ENCODE measurements around the gene PITPNC1.

DNA sequence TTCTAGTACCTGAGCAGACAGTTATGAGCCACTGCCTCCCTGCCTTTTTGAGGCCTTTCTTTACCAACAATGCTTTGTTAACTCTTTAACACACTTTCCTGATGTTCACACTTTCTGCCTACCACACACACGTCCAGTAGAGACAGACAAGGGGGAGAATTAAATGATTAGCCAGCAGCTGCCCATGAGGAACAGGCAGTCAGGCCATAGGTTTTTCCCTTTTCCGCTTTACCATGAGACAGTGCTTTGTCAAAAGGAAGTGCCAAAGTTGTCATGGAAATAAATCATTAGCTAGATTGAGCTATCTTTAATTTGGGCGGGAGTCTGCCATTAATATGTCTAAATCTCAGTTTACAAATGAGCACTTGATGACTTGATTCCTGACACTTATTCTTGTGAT lies 102.1 kb downstream of the PITPNC1 start:
- TF ChIP-seq, protein P1, sequence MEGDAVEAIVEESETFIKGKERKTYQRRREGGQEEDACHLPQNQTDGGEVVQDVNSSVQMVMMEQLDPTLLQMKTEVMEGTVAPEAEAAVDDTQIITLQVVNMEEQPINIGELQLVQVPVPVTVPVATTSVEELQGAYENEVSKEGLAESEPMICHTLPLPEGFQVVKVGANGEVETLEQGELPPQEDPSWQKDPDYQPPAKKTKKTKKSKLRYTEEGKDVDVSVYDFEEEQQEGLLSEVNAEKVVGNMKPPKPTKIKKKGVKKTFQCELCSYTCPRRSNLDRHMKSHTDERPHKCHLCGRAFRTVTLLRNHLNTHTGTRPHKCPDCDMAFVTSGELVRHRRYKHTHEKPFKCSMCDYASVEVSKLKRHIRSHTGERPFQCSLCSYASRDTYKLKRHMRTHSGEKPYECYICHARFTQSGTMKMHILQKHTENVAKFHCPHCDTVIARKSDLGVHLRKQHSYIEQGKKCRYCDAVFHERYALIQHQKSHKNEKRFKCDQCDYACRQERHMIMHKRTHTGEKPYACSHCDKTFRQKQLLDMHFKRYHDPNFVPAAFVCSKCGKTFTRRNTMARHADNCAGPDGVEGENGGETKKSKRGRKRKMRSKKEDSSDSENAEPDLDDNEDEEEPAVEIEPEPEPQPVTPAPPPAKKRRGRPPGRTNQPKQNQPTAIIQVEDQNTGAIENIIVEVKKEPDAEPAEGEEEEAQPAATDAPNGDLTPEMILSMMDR (IDR thresholded peaks at IDR 0.05): no peak
- no peak for TF ChIP-seq POLR2A (IDR thresholded peaks at IDR 0.05)

Measured in esophagus squamous epithelium (tissue), 4 donors.